Psoas muscle (tissue), 8 donors: ENCODE data around the gene ARFGAP1. TPM values are rescaled to one million over a fixed set of nuclear protein-coding genes. Genes with fewer than 3 reads are reported as not detected.
"Not testable (repeated sequence)": the region's sequence is repeated elsewhere in the genome, so short reads cannot be mapped to it uniquely, and the experiment has no call there.

Source experiments
- ATAC-seq, 4 donors: fragments of 200-7000 bp; cut with Tn5 transposase; one replicate each; pipeline ENCODE4 v1.9.1; 2020; ENCODE audit warnings: moderate library complexity in 3 of 4, mild to moderate bottlenecking in 2 of 4
- DNase-seq, 2 donors: peaks; one replicate each; pipeline ENCODE4 v3.0.0-alpha.2; 2020
- H3K27ac ChIP-seq: fragments of 200-600 bp; one replicate; pipeline ENCODE4 v1.8.0; 2022
- H3K27me3 ChIP-seq, 3 donors: fragments of 200-600 bp in 1 of 3; one replicate each; pipeline versions ENCODE4 v1.6.1 to v1.8.0; 2013 to 2022; ENCODE audit warnings: low read length in 2 of 3, mild to moderate bottlenecking in 2 of 3, moderate library complexity in 1 of 3; ENCODE audit not compliant: insufficient read depth in 3 of 3
- H3K36me3 ChIP-seq, 2 donors: fragments of 200-600 bp in 1 of 2; one replicate each; pipeline versions ENCODE4 v1.6.1 to v1.8.0; 2013 to 2022; ENCODE audit warnings: low read depth in 1 of 2, mild to moderate bottlenecking in 1 of 2, moderate library complexity in 1 of 2; ENCODE audit not compliant: insufficient read depth in 1 of 2
- H3K4me1 ChIP-seq: fragments of 200-600 bp; one replicate; pipeline ENCODE4 v1.8.0; 2022
- H3K4me3 ChIP-seq: fragments of 200-600 bp; one replicate; pipeline ENCODE4 v1.8.0; 2022; ENCODE audit warnings: mild to moderate bottlenecking
- H3K9me3 ChIP-seq: fragments of 200-600 bp; one replicate; pipeline ENCODE4 v1.8.0; 2022
- WGBS, 3 donors: extraction: QIAGEN DNeasy Blood & Tissue Kit; methylation state at CpG; one replicate each; pipeline versions ENCODE4 v1.1.6 to v1.1.7; 2013; 5-methylcytosine and 5-hydroxymethylcytosine counted together
- intact Hi-C, 2 donors: fragments of 100-400 bp; cut with DNase I; formaldehyde crosslinking; loops; one replicate each; pipeline versions ENCODE4 v1.11.0 to v1.14.2; 2022
- polyA plus RNA-seq, 3 donors: library from polyadenylated mRNA; stranded (reverse); fragments of 200-250 nt; gene quantifications; one replicate each; pipeline ENCODE4 v1.2.3, GENCODE V29; 2013
- total RNA-seq, 4 donors: library from RNA; stranded (reverse); fragmentation: NEBNext Ultra II Directional in 2 of 4; extraction: Animal tissue kit (Norgen Biotek cat#: 25700) in 2 of 4; gene quantifications; one replicate each; pipeline versions ENCODE4 v1.2.1 to v1.2.4, GENCODE V29; 2021 to 2023
- TF ChIP-seq, protein P1 (sequence below): fragments of 200-600 bp; IDR thresholded peaks from one replicate; pipeline ENCODE4 v1.8.0; 2022; ENCODE audit warnings: antibody characterized with exemption
- donor health status: healthy with polysubstance abuse.
- donor health status: DM: no; HTN: no; CAD: no; lungs with moderate emphysema.
- donor health status: Bipolar disorder and iron deficiency.
- donor health status: healthy.
- donor health status: DM: yes; HTN: yes; CAD: no.
- donor health status: DM: no; HTN: no; CAD: no.
- donor health status: DM: no; HTN: no; CAD: no.
- donor health status: DM: yes; HTN: yes; CAD: no.

The ARFGAP1 gene
- total and polyA plus RNA-seq, 7 donors: 19.9 to 42.2 (median 26.8) TPM

DNA sequence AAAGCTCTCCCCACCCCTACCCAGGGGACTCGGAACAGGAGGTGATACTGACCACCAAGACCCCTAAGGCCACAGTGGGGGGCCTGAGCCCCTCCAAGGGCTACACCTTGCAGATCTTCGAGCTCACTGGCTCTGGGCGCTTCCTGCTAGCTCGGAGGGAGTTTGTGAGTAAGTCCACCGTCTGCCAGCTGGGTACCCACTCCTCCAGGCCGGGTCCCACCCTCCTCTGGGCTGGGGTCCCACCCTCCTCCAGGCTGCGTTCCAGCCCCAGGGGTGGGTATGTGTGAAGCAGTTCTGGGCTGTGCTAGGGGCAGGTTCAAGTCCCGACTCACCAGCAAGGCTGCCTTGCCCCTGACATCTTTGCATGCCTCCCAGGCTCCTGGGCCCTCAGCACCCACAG is 32.8 kb downstream of the ARFGAP1 start:
- H3K9me3 ChIP-seq: peaks cover 18% of the 10 kb centered on the region
- WGBS, 3 donors: 19 to 21% (median 20%) methylated on average over 8 of the region's 8 CpGs
- intact Hi-C loops: loop anchor here in 1 of 2 donors (5.0 kb wide), 1 partner anchor 77 kb away; no protein-coding TSS in a partner anchor

DNA sequence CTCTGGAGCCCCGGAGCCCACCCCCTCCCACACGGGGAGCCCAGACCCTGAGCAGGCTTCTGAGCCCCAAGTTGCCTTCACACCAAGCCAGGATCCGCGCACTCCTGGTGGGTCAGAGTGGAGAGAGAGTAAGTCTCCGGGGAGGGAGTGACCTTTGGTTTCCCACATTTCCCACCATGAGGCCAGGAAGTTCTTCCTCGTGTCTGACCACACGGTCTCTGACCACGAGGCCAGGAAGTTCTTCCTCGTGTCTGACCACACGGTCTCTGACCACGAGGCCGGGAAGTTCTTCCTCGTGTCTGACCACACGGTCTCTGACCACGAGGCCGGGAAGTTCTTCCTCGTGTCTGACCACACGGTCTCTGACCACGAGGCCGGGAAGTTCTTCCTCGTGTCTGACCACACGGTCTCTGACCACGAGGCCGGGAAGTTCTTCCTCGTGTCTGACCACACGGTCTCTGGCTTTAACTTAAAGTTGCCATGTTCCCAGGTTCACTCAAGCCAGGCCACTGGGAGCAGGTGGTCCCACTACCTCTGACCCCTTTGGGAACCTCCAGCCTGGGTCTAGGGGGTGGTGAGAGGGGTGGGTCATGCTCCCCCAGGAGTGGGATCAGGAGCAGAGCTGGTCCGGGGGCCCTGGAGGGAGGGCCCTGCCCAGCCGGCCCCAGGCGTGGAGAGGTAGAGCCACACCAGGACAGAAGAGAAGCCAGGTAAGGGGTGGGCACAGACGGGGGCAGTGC is 33.5 kb downstream of the ARFGAP1 start:
- Histone ChIP-seq H3K27me3 (peaks cover 0 to 61% (median 8%) of the 10 kb centered on the region in 3 donors), H3K9me3 (peaks cover 15% of the 10 kb centered on the region)
- H3K36me3 ChIP-seq, DNase-seq, H3K27ac ChIP-seq, ATAC-seq, H3K4me3 ChIP-seq, H3K4me1 ChIP-seq: not testable (repeated sequence)
- intact Hi-C loops: loop anchor here in 1 of 2 donors (5.0 kb wide), 1 partner anchor 76 kb away; no protein-coding TSS in a partner anchor
- WGBS, 3 donors: 70 to 75% (median 74%) methylated on average over 21 to 24 of the region's 30 CpGs

More for the DNA sequence above, 32.8 kb downstream of the ARFGAP1 start:
- no peak for ATAC-seq
- Histone ChIP-seq H3K27ac (no peak overlapping the region), H3K36me3 (no peaks in the 10 kb centered on the region), H3K4me1 (no peaks in the 10 kb centered on the region), H3K4me3 (no peak overlapping the region), H3K27me3 (peaks cover 0 to 63% (median 10%) of the 10 kb centered on the region in 3 donors)
- no peak for DNase-seq
- TF ChIP-seq, protein P1, sequence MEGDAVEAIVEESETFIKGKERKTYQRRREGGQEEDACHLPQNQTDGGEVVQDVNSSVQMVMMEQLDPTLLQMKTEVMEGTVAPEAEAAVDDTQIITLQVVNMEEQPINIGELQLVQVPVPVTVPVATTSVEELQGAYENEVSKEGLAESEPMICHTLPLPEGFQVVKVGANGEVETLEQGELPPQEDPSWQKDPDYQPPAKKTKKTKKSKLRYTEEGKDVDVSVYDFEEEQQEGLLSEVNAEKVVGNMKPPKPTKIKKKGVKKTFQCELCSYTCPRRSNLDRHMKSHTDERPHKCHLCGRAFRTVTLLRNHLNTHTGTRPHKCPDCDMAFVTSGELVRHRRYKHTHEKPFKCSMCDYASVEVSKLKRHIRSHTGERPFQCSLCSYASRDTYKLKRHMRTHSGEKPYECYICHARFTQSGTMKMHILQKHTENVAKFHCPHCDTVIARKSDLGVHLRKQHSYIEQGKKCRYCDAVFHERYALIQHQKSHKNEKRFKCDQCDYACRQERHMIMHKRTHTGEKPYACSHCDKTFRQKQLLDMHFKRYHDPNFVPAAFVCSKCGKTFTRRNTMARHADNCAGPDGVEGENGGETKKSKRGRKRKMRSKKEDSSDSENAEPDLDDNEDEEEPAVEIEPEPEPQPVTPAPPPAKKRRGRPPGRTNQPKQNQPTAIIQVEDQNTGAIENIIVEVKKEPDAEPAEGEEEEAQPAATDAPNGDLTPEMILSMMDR: no peak

DNA sequence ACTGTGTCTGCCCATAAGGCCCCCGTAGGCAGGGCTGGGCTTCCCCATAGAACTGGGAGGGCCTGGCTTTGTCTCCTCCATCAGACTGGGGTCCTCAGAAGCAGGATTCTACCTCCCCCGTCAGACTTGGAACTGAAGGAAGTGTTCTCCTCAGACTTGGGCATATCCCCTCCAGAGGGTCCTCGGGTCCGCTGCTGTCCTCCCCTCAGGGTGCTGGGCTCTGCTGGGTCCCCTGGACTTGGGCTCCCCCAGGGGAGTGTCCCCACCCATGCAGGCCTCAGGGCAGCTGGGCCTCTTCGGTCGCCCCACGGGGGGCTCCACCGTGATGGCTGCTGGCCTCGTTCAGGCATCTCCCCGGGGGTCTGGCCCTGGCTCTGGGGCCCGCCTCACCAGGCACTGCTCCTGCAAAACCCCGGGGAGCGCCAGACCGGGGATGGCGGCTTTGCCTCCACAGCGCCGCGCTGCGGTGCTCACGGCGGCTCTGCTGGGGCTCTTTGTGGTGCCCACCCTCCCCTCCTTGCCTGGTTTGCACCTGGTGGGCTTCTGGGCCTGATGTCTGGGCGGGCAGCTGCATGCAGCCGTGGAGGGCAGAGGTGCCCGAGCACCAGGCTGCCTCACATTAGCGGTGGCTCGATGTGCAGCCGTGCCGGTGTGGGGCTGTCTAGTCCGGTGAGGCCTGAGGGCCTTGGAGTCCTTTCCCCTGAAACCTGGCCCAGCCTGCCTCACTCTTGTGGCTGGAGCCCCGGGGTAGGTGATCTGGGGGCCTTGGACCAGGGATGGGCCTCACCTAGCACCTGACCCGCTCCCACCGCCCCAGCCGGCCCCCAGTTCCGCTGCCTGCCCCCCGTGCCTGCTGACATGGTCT is 34.3 kb downstream of the ARFGAP1 start:
- ATAC-seq (no peak), DNase-seq (no peak)
- Histone ChIP-seq H3K9me3 (peaks cover 7% of the 10 kb centered on the region), H3K4me3 (no peak overlapping the region), H3K36me3 (no peaks in the 10 kb centered on the region), H3K27ac (no peak overlapping the region), H3K4me1 (no peaks in the 10 kb centered on the region), H3K27me3 (peaks cover 0 to 56% (median 8%) of the 10 kb centered on the region in 3 donors)
- WGBS, 3 donors: 70 to 75% (median 71%) methylated on average over 34 to 35 of the region's 35 CpGs
- TF ChIP-seq, protein P1: no peak
- intact Hi-C loops: loop anchor here in 1 of 2 donors (5.0 kb wide), 1 partner anchor 75 kb away; no protein-coding TSS in a partner anchor

DNA sequence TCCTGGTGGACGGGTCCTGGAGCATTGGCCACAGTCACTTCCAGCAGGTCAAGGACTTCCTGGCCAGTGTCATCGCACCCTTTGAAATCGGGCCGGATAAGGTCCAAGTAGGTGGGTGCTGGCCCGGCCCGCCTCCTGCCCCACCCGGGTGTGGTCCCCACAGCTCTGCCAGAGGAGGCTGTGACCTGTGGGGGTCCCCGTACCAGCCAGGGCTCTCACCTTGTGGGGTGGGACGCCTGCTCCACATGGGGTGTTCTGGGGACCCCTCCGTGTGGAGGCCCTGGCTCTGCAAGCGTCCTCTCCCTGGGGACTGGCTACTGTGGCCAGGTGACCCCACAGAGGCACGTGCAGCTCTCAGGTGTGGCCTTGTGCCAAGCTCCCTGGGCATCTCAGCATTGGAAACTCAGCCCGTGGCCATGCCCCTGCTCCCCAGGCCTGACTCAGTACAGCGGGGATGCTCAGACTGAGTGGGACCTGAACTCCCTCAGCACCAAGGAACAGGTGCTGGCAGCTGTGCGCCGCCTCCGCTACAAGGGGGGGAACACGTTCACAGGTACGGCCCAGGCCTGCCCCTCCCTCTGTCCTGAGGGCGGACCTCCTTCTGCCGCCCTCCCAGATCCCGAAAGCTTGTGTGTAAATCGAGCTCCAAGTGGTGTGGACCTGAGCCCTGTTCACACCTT is 35.1 kb downstream of the ARFGAP1 start:
- H3K27me3 ChIP-seq: peaks cover 0 to 53% (median 8%) of the 10 kb centered on the region in 3 donors
- 74 to 78% (median 75%) methylated on average over 20 to 23 of the region's 23 CpGs for WGBS, 3 donors

More for the DNA sequence above, 35.1 kb downstream of the ARFGAP1 start:
- intact Hi-C loops: loop anchor here in 1 of 2 donors (5.0 kb wide), 1 partner anchor 75 kb away; no protein-coding TSS in a partner anchor
- Histone ChIP-seq H3K4me3 (no peak overlapping the region), H3K36me3 (no peaks in the 10 kb centered on the region), H3K4me1 (no peaks in the 10 kb centered on the region), H3K9me3 (no peaks in the 10 kb centered on the region), H3K27ac (no peak overlapping the region)
- DNase-seq (no peak), ATAC-seq (no peak)
- TF ChIP-seq, protein P1: no peak
